Nephron progenitor cell (in vitro differentiated cells): ENCODE measurements around the gene CCL2.

Experiments
- DNase-seq: peaks from one replicate; pipeline ENCODE4 v3.0.0; 2021
- H3K27ac Mint-ChIP-seq: 2 replicates; pipeline ENCODE4 v1.8.0; 2021; ENCODE audit warnings: mild to moderate bottlenecking, moderate library complexity, mixed read lengths
- H3K27me3 Mint-ChIP-seq: 2 replicates; pipeline ENCODE4 v1.8.0; 2021; ENCODE audit warnings: mild to moderate bottlenecking, low read depth, mixed read lengths; ENCODE audit not compliant: poor library complexity
- H3K36me3 Mint-ChIP-seq: 2 replicates; pipeline ENCODE4 v1.8.0; 2021; ENCODE audit warnings: low read depth, mixed read lengths
- H3K4me1 Mint-ChIP-seq: 2 replicates; pipeline ENCODE4 v1.8.0; 2021; ENCODE audit warnings: mixed read lengths
- H3K4me3 Mint-ChIP-seq: 2 replicates; pipeline ENCODE4 v1.8.0; 2021; ENCODE audit warnings: mild to moderate bottlenecking, moderate library complexity, mixed read lengths
- H3K9me3 Mint-ChIP-seq: 2 replicates; pipeline ENCODE4 v1.8.0; 2021; ENCODE audit warnings: mild to moderate bottlenecking, moderate library complexity, mixed read lengths
- CTCF ChIP-seq: fragments of 200-600 bp; sonication (generic); IDR thresholded peaks from 2 replicates; pipeline ENCODE4 v1.5.0; 2021; ENCODE audit warnings: antibody characterized with exemption

CCL2 gene

GRCh38 chr17:34242587-34243363 lies 12.3 kb upstream of the CCL2 start:
- Mint-ChIP-seq H3K9me3 (no peaks in the 10 kb centered on the region), H3K27me3 (peaks cover 2% of the 10 kb centered on the region), H3K4me1 (no peaks in the 10 kb centered on the region), H3K36me3 (no peaks in the 10 kb centered on the region), H3K4me3 (no peak overlapping the region), H3K27ac (no peak overlapping the region)
- DNase-seq: no peak
- TF ChIP-seq CTCF: no peak

- no peaks in the 10 kb centered on the region for H3K4me1 Mint-ChIP-seq
- no peak overlapping the region for H3K27ac Mint-ChIP-seq
- H3K4me3 Mint-ChIP-seq: no peak overlapping the region
- no peaks in the 10 kb centered on the region for H3K9me3 Mint-ChIP-seq
- no peaks in the 10 kb centered on the region for H3K36me3 Mint-ChIP-seq
- no peak for DNase-seq
- peaks cover 7% of the 10 kb centered on the region for H3K27me3 Mint-ChIP-seq
- TF ChIP-seq CTCF: no peak
These were observed 11.4 kb upstream of the CCL2 start for GRCh38 chr17:34243364-34244320.

- TF ChIP-seq CTCF: no peak
- Mint-ChIP-seq H3K4me1 (no peaks in the 10 kb centered on the region), H3K27ac (no peak overlapping the region), H3K27me3 (peaks cover 7% of the 10 kb centered on the region), H3K9me3 (no peaks in the 10 kb centered on the region), H3K4me3 (no peak overlapping the region), H3K36me3 (no peaks in the 10 kb centered on the region)
- DNase-seq: no peak
These were observed 9.7 kb upstream of the CCL2 start for GRCh38 chr17:34245351-34245905.

- Mint-ChIP-seq H3K27ac (no peak overlapping the region), H3K4me3 (no peak overlapping the region), H3K27me3 (peaks cover 10% of the 10 kb centered on the region), H3K36me3 (no peaks in the 10 kb centered on the region), H3K4me1 (no peaks in the 10 kb centered on the region), H3K9me3 (no peaks in the 10 kb centered on the region)
- TF ChIP-seq CTCF: no peak
- DNase-seq: no peak
These were observed 8.6 kb upstream of the CCL2 start for GRCh38 chr17:34246446-34246845.

- no peak for DNase-seq
These were observed 8.2 kb upstream of the CCL2 start for GRCh38 chr17:34246881-34247280.

More at GRCh38 chr17:34246881-34247280, 8.2 kb upstream of the CCL2 start:
- H3K4me3 Mint-ChIP-seq: no peak overlapping the region
- H3K36me3 Mint-ChIP-seq: no peaks in the 10 kb centered on the region
- no peaks in the 10 kb centered on the region for H3K9me3 Mint-ChIP-seq
- no peak overlapping the region for H3K27ac Mint-ChIP-seq
- H3K27me3 Mint-ChIP-seq: peaks cover 10% of the 10 kb centered on the region
- peaks cover 2% of the 10 kb centered on the region for H3K4me1 Mint-ChIP-seq
- no peak for TF ChIP-seq CTCF
